Gastroesophageal sphincter (tissue), 4 donors: ENCODE data around the gene NKD2. TPM values are rescaled to one million over a fixed set of nuclear protein-coding genes. Genes with fewer than 3 reads are reported as not detected.
"Not testable (repeated sequence)": the region's sequence is repeated elsewhere in the genome, so short reads cannot be mapped to it uniquely, and the experiment has no call there.

Experiments used
- ATAC-seq: fragments of 150-250 bp; one replicate; pipeline ENCODE4 v1.9.1; 2016; ENCODE audit warnings: mild to moderate bottlenecking, moderate library complexity
- H3K27ac ChIP-seq, 4 donors: fragments of 200-600 bp; sonication (generic) in 3 of 4; 1 replicate in 3 of 4; 2 replicates in 1 of 4; pipeline ENCODE4 v1.5.1; 2016 to 2019
- H3K27me3 ChIP-seq: fragments of 200-600 bp; sonication (generic); one replicate; pipeline ENCODE4 v1.5.1; 2019
- H3K36me3 ChIP-seq, 2 donors: fragments of 200-600 bp; sonication (generic); one replicate each; pipeline ENCODE4 v1.5.1; 2019; ENCODE audit warnings: control low read depth in 1 of 2
- H3K4me1 ChIP-seq, 3 donors: fragments of 200-600 bp; sonication (generic); 1 replicate in 2 of 3; 2 replicates in 1 of 3; pipeline ENCODE4 v1.5.1; 2016 to 2019; ENCODE audit warnings: control low read depth in 2 of 3
- H3K4me3 ChIP-seq, 2 donors: fragments of 200-600 bp; sonication (generic); one replicate each; pipeline ENCODE4 v1.5.1; 2019; ENCODE audit warnings: mild to moderate bottlenecking in 1 of 2, moderate library complexity in 1 of 2
- H3K9me3 ChIP-seq, 3 donors: fragments of 200-600 bp; sonication (generic); one replicate each; pipeline ENCODE4 v1.5.1; 2017 to 2019; ENCODE audit warnings: control low read depth in 2 of 3
- CTCF ChIP-seq, 4 experiments: fragments of 200-600 bp in 2 of 4; fragments of 450-650 bp in 2 of 4; sonication (generic) in 1 of 4; IDR thresholded peaks; one replicate each; pipeline ENCODE4 v1.5.1; 2017 to 2019; ENCODE audit warnings: antibody characterized with exemption in 4 of 4, mild to moderate bottlenecking in 2 of 4, moderate library complexity in 2 of 4
- EP300 ChIP-seq: sonication (generic); formaldehyde crosslinking; IDR thresholded peaks from one replicate; pipeline ENCODE4 v1.6.1; 2017; ENCODE audit warnings: antibody characterized with exemption, mild to moderate bottlenecking
- POLR2A ChIP-seq, 2 donors: fragments of 450-650 bp; IDR thresholded peaks; one replicate each; pipeline ENCODE4 v1.6.1; 2017; ENCODE audit warnings: antibody characterized with exemption in 2 of 2, mild to moderate bottlenecking in 2 of 2, moderate library complexity in 1 of 2
- POLR2AphosphoS5 ChIP-seq: sonication (generic); formaldehyde crosslinking; IDR thresholded peaks from one replicate; pipeline ENCODE4 v1.6.1; 2017; ENCODE audit warnings: antibody characterized with exemption
- WGBS, 2 donors: methylation state at CpG; one replicate each; pipeline ENCODE4 v1.1.5; 2018; ENCODE audit warnings: low coverage in 1 of 2; 5-methylcytosine and 5-hydroxymethylcytosine counted together
- total RNA-seq, 4 donors: library from RNA; depleted of rRNA; stranded (reverse); fragments of >200 nt; gene quantifications; one replicate each; pipeline ENCODE4 v1.1.0, GENCODE V29; 2016

The NKD2 gene
- total RNA-seq, 4 donors from 2014 or later, result 1.8 to 6.1 (median 1.9) TPM

- WGBS, 2 donors, result 100% methylated on average over 3 of the region's 5 CpGs; no CpG with 5 or more reads in 1 of the 2 donors
- Histone ChIP-seq H3K27ac (no peak overlapping the region), H3K4me1 (peaks cover 0 to 28% (median 5%) of the 10 kb centered on the region in 3 donors), H3K27me3 (no peaks in the 10 kb centered on the region), H3K4me3 (no peak overlapping the region), H3K36me3 (no peaks in the 10 kb centered on the region), H3K9me3 (no peaks in the 10 kb centered on the region)
- no peak for TF ChIP-seq POLR2A (IDR thresholded peaks at IDR 0.05)
- no peak for TF ChIP-seq CTCF (IDR thresholded peaks at IDR 0.05)
- no peak for TF ChIP-seq POLR2AphosphoS5
- no peak for TF ChIP-seq EP300
- ATAC-seq, result no peak
Measured at GRCh38 chr5:999724-1000123, 8.9 kb upstream of the NKD2 start.

- WGBS, 2 donors, result 89 to 92% methylated on average over 5 to 7 of the region's 9 CpGs
- TF ChIP-seq CTCF (IDR thresholded peaks at IDR 0.05), result no peak
- no peak for TF ChIP-seq EP300
- no peak for TF ChIP-seq POLR2A (IDR thresholded peaks at IDR 0.05)
- TF ChIP-seq POLR2AphosphoS5, result no peak
- H3K4me3 ChIP-seq, result no peak overlapping the region
- H3K27me3 ChIP-seq, result no peaks in the 10 kb centered on the region
- H3K36me3 ChIP-seq, result no peaks in the 10 kb centered on the region
- no peaks in the 10 kb centered on the region for H3K9me3 ChIP-seq
- H3K27ac ChIP-seq, result no peak overlapping the region
- peaks cover 0 to 34% (median 9%) of the 10 kb centered on the region in 3 donors for H3K4me1 ChIP-seq
- ATAC-seq, result no peak
Measured at GRCh38 chr5:1000329-1000728, 8.3 kb upstream of the NKD2 start.

- H3K4me1 ChIP-seq, result peaks cover 0 to 38% (median 12%) of the 10 kb centered on the region in 3 donors
- not testable (repeated sequence) for H3K27ac ChIP-seq, H3K36me3 ChIP-seq, H3K27me3 ChIP-seq, H3K4me3 ChIP-seq, H3K9me3 ChIP-seq, ATAC-seq
- WGBS, 2 donors, result 92% methylated on average over 8 of the region's 11 CpGs; no CpG with 5 or more reads in 1 of the 2 donors
Measured at GRCh38 chr5:1000831-1001230, 7.8 kb upstream of the NKD2 start.

- Histone ChIP-seq H3K27me3 (no peaks in the 10 kb centered on the region), H3K4me1 (peaks cover 0 to 38% (median 12%) of the 10 kb centered on the region in 3 donors), H3K4me3 (no peak overlapping the region), H3K9me3 (no peaks in the 10 kb centered on the region), H3K36me3 (no peaks in the 10 kb centered on the region), H3K27ac (no peak overlapping the region)
- ATAC-seq, result no peak
- WGBS, 2 donors, result 94% methylated on average over 7 of the region's 19 CpGs; no CpG with 5 or more reads in 1 of the 2 donors
- TF ChIP-seq CTCF (IDR thresholded peaks at IDR 0.05) (no peak), POLR2A (IDR thresholded peaks at IDR 0.05) (no peak), EP300 (no peak), POLR2AphosphoS5 (no peak)
Measured at GRCh38 chr5:1001406-1002270, 7.0 kb upstream of the NKD2 start.

- TF ChIP-seq POLR2AphosphoS5 (no peak), POLR2A (IDR thresholded peaks at IDR 0.05) (no peak), EP300 (no peak), CTCF (IDR thresholded peaks at IDR 0.05) (no peak)
- Histone ChIP-seq H3K4me3 (no peak overlapping the region), H3K9me3 (no peaks in the 10 kb centered on the region), H3K36me3 (no peaks in the 10 kb centered on the region), H3K27ac (no peak overlapping the region), H3K4me1 (peaks cover 0 to 38% (median 12%) of the 10 kb centered on the region in 3 donors), H3K27me3 (peaks cover 4% of the 10 kb centered on the region)
- no peak for ATAC-seq
- no CpG with 5 or more reads among the region's 4 CpGs for WGBS, 2 donors
Measured at GRCh38 chr5:1002271-1002546, 6.4 kb upstream of the NKD2 start.
